LNCAP (cell line): Measurements from ENCODE around the gene SLC25A12.

Experiments used
- CTCF ChIP-seq: fragments of 450-650 bp; IDR thresholded peaks from 2 replicates; pipeline ENCODE4 v1.5.1; 2017; ENCODE audit warnings: mild to moderate bottlenecking

SLC25A12 gene

GRCh38 chr2:171793691-171794678 is 100.1 kb downstream of the SLC25A12 start:
- TF ChIP-seq CTCF, result no peak

- no peak for TF ChIP-seq CTCF
Observed at GRCh38 chr2:171792886-171793580, 101.0 kb downstream of the SLC25A12 start.

- no peak for TF ChIP-seq CTCF
Observed at GRCh38 chr2:171792157-171792556, 101.9 kb downstream of the SLC25A12 start.

GRCh38 chr2:171791361-171791760 is 102.7 kb downstream of the SLC25A12 start:
- no peak for TF ChIP-seq CTCF

GRCh38 chr2:171789956-171790355 is 104.1 kb downstream of the SLC25A12 start:
- TF ChIP-seq CTCF, result no peak

GRCh38 chr2:171788316-171788993 is 105.6 kb downstream of the SLC25A12 start:
- TF ChIP-seq CTCF, result no peak

- TF ChIP-seq CTCF, result no peak
Observed at GRCh38 chr2:171787333-171788072, 106.5 kb downstream of the SLC25A12 start.
